K562 (cell line): ENCODE results near the gene TTC38. TPM values are rescaled to one million over a fixed set of nuclear protein-coding genes. Genes with fewer than 3 reads are reported as not detected.

Source experiments
- ATAC-seq: fragments of 200-7000 bp; cut with Tn5 transposase; 3 replicates; pipeline ENCODE4 v1.9.1; 2020; ENCODE audit warnings: moderate library complexity
- BruUV-seq: library from RNA; stranded (reverse); fragments of 400-500 nt; replicated peaks from 2 replicates; lab custom pipeline; 2021; lab: Mats Ljungman, UMichigan
- CTCF ChIA-PET: fragments of 300-600 bp; formaldehyde crosslinking; extraction: SDS; loops from one replicate; lab custom pipeline; 2021; ENCODE audit warnings: low intra/inter-chr PET ratio; lab: Yijun Ruan, JAX
- POLR2A ChIA-PET: fragments of 300-600, 350-650 bp; sonication (Branson Sonifier 250); formaldehyde crosslinking; extraction: SDS; loops from one replicate; lab custom pipeline; 2021; ENCODE audit warnings: antibody characterized with exemption, inconsistent platforms; lab: Yijun Ruan, JAX
- DNase-seq, 4 experiments: peaks; one replicate each; pipeline versions ENCODE4 v3.0.0 to v3.0.0-alpha.2; 2011 to 2018; ENCODE audit warnings: low spot score in 3 of 4, mixed read lengths in 3 of 4; ENCODE audit errors: extremely low read depth in 1 of 4
- FAIRE-seq: peaks from 2 replicates; lab custom pipeline; 2011; peaks lifted over from hg19 to GRCh38; lab: Jason Lieb, UNC
- H2AFZ ChIP-seq: 2 replicates; pipeline ENCODE4 v1.6.0; 2011; ENCODE audit warnings: low read depth, low read length, control low read depth, inconsistent platforms
- H3K27ac ChIP-seq: fragments of 200-600 bp; 3 replicates; pipeline ENCODE4 v1.8.0; 2011; ENCODE audit warnings: low read depth, mild to moderate bottlenecking, control low read depth, inconsistent platforms, low read length, moderate library complexity, mixed read lengths; ENCODE audit errors: extremely low read depth
- H3K27me3 ChIP-seq, 2 experiments: fragments of 300-600 bp in 1 of 2; 2 replicates in 1 of 2; 3 replicates in 1 of 2; pipeline versions ENCODE4 v1.6.0 to v1.8.0; 2011; ENCODE audit warnings: inconsistent platforms in 2 of 2, low read length in 2 of 2, mild to moderate bottlenecking in 1 of 2, mixed read lengths in 1 of 2, moderate library complexity in 1 of 2; ENCODE audit not compliant: control insufficient read depth in 2 of 2, insufficient read depth in 2 of 2
- H3K36me3 ChIP-seq: fragments of 300-600 bp; 3 replicates; pipeline ENCODE4 v1.8.0; 2011; ENCODE audit warnings: mild to moderate bottlenecking, low read length, inconsistent platforms; ENCODE audit not compliant: control insufficient read depth, insufficient read depth
- H3K4me1 ChIP-seq, 2 experiments: fragments of 200-600 bp in 1 of 2; replicated peaks in 1 of 2; 2 replicates in 1 of 2; 3 replicates in 1 of 2; pipeline versions ENCODE4 v1.5.1 to v1.8.0; 2011; ENCODE audit warnings: inconsistent platforms in 2 of 2, low read length in 2 of 2, mild to moderate bottlenecking in 1 of 2, mixed read lengths in 1 of 2, moderate library complexity in 1 of 2; ENCODE audit not compliant: control insufficient read depth in 2 of 2, insufficient read depth in 2 of 2
- H3K4me2 ChIP-seq: 2 replicates; pipeline ENCODE4 v1.6.1; 2011; ENCODE audit warnings: low read length, control low read depth, inconsistent platforms, mixed read lengths; ENCODE audit not compliant: insufficient read depth
- H3K4me3 ChIP-seq: fragments of 200-600 bp; sonication (generic), shearing (Covaris generic); 2 replicates; pipeline ENCODE4 v1.5.1; 2016; ENCODE audit warnings: control low read depth, inconsistent platforms
- H3K79me2 ChIP-seq: fragments of 200-600 bp; 3 replicates; pipeline ENCODE4 v1.8.0; 2011; ENCODE audit warnings: low read length, inconsistent platforms; ENCODE audit not compliant: control insufficient read depth, insufficient read depth
- H3K9ac ChIP-seq, 2 experiments: 2 replicates each; pipeline versions ENCODE4 v1.6.0 to v1.6.1; 2011; ENCODE audit warnings: low read depth in 2 of 2, low read length in 2 of 2, control low read depth in 1 of 2, inconsistent platforms in 1 of 2, mild to moderate bottlenecking in 1 of 2, mixed read lengths in 1 of 2; ENCODE audit not compliant: insufficient read depth in 1 of 2
- H3K9me1 ChIP-seq: one replicate; pipeline ENCODE4 v1.6.0; 2011; ENCODE audit warnings: inconsistent platforms, mild to moderate bottlenecking, low read length, moderate library complexity; ENCODE audit not compliant: control insufficient read depth, insufficient read depth
- H3K9me3 ChIP-seq: replicated peaks from 2 replicates; pipeline ENCODE4 v1.5.1; 2011; ENCODE audit warnings: low read depth, low read length, inconsistent platforms; ENCODE audit not compliant: control insufficient read depth, insufficient read depth
- H4K20me1 ChIP-seq: replicated peaks from 2 replicates; pipeline ENCODE4 v1.6.1; 2011; ENCODE audit warnings: low read length, inconsistent platforms, mixed read lengths; ENCODE audit not compliant: control insufficient read depth, insufficient read depth
- CLOCK ChIP-seq: fragments of 250-450 bp; sonication (Bioruptor Pico); IDR thresholded peaks from 2 replicates; pipeline ENCODE4 v1.4.0; 2020; ENCODE audit warnings: mild to moderate bottlenecking, moderate library complexity, borderline replicate concordance
- PTRF ChIP-seq: fragments of 450-650 bp; IDR thresholded peaks from 2 replicates; pipeline ENCODE4 v1.6.1; 2016; ENCODE audit warnings: mild to moderate bottlenecking, missing genetic modification characterization, missing compliant biosample characterization
- WGBS: fragments of 100-300 bp; shearing (Covaris generic); methylation state at CpG from one replicate; pipeline ENCODE4 v1.1.6; 2016; ENCODE audit warnings: low coverage, mixed read lengths; ENCODE audit not compliant: insufficient coverage; ENCODE audit errors: missing lambda C conversion rate; 5-methylcytosine and 5-hydroxymethylcytosine counted together
- in situ Hi-C: fragments of 300-500 bp; cut with MboI; formaldehyde crosslinking; loops from 4 replicates; pipeline ENCODE4 v1.15.0; 2018; ENCODE audit warnings: inconsistent platforms, mixed read lengths
- intact Hi-C: fragments of 100-400 bp; cut with micrococcal nuclease; formaldehyde crosslinking; loops from 2 replicates; pipeline ENCODE4 v1.14.2; 2022
- polyA plus RNA-seq, 8 experiments: library from polyadenylated mRNA; depleted of rRNA in 4 of 8; stranded (reverse) in 5 of 8; unstranded in 3 of 8; fragments of >200 nt; fragmentation: Nextera tagmentation in 2 of 8; fragmentation: Illumina TruSeq in 1 of 8; extraction: Ambion mirVana in 2 of 8; extraction: Trizol in 1 of 8; gene quantifications; 2 replicates each; pipeline versions ENCODE4 v1.2.1 to v1.2.3, GENCODE V29; 2011 to 2014; ENCODE audit warnings: inconsistent platforms in 1 of 8, missing spikeins in 1 of 8
- total RNA-seq, 7 experiments: library from RNA; depleted of rRNA in 6 of 7; stranded (reverse); fragments of >200 nt in 6 of 7; fragmentation: Illumina TruSeq in 2 of 7; extraction: Trizol in 2 of 7; gene quantifications; 2 replicates each; pipeline versions ENCODE4 v1.2.1 to v1.2.3, GENCODE V29; 2011 to 2021; ENCODE audit warnings: low replicate concordance in 1 of 7
- TF ChIP-seq, protein P1 (sequence below): fragments of 450-650 bp; formaldehyde crosslinking; IDR thresholded peaks from 2 replicates; pipeline ENCODE4 v1.4.0; 2020; ENCODE audit warnings: mild to moderate bottlenecking, moderate library complexity

TTC38 gene
- total and polyA plus RNA-seq, 9 of the 15 experiments (the other 6 are each of a cell fraction or from before 2014, with no cell fraction given) = 0.84 to 28.4 (median 18.1) TPM

DNA sequence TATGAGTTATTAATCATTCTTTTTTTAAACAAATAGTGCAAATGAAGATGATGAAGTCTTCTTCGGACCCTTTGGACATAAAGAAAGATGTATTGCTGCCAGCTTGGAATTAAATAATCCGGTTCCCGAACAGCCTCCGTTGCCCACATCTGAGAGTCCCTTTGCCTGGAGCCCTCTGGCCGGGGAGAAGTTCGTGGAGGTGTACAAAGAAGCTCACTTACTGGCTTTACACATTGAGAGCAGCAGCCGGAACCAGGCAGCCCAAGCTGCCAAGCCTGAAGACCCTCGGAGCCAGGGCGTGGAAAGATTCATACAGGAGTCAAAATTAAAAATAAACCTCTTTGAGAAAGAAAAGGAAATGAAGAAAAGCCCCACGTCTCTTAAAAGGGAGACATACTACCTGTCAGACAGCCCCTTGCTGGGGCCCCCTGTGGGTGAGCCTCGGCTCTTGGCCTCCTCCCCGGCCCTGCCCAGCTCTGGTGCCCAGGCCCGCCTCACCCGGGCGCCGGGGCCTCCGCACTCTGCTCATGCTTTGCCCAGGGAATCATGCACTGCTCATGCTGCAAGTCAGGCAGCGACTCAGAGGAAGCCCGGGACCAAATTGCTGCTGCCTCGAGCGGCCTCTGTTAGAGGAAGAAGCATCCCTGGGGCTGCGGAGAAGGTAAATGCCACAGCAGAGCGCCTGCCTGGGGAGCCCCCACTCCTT, 40.6 kb downstream of the TTC38 start:
- TF ChIP-seq, protein P1, sequence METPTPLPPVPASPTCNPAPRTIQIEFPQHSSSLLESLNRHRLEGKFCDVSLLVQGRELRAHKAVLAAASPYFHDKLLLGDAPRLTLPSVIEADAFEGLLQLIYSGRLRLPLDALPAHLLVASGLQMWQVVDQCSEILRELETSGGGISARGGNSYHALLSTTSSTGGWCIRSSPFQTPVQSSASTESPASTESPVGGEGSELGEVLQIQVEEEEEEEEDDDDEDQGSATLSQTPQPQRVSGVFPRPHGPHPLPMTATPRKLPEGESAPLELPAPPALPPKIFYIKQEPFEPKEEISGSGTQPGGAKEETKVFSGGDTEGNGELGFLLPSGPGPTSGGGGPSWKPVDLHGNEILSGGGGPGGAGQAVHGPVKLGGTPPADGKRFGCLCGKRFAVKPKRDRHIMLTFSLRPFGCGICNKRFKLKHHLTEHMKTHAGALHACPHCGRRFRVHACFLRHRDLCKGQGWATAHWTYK (CRISPR knock-in tag) = no peak
- TF ChIP-seq CLOCK (CRISPR knock-in tag) = no peak
- no peak for TF ChIP-seq PTRF (tag)
- Histone ChIP-seq H3K9ac (no peak overlapping the region), H3K79me2 (peaks cover 24% of the 10 kb centered on the region), H4K20me1 (no peaks in the 10 kb centered on the region), H3K9me1 (no peaks in the 10 kb centered on the region), H3K27ac (no peak overlapping the region), H2AFZ (no peak overlapping the region), H3K4me1 (peaks cover 6 to 7% of the 10 kb centered on the region in 2 experiments; a peak in 3 of 5 replicates), H3K36me3 (peaks cover 31% of the 10 kb centered on the region; the same call in 1 of the 3 replicates), H3K4me2 (no peak overlapping the region), H3K4me3 (no peak overlapping the region), H3K9me3 (no peaks in the 10 kb centered on the region), H3K27me3 (no peaks in the 10 kb centered on the region)
- FAIRE-seq = no peak
- in situ Hi-C loops (loop anchor here (25.0 kb wide), 1 partner anchor 296 kb away; no protein-coding TSS in a partner anchor), intact Hi-C loops (no loop called here)
- ChIA-PET CTCF (interaction anchor here (0.6 kb wide), 1 partner anchor 34 kb away, joined by 4 read pairs; no protein-coding TSS in a partner anchor), POLR2A (interaction anchor here (0.8 to 1.5 kb wide), 2 partner anchors 13 to 138 kb away, joined by 3 to 4 read pairs; no protein-coding TSS in a partner anchor)
- WGBS = 98% methylated on average over 13 of the region's 23 CpGs
- ATAC-seq = no peak
- TSS peak; percentile 38 for BruUV-seq
- no peak for DNase-seq
